ENCODE data around the gene GNG2. TPM values are rescaled to one million over a fixed set of nuclear protein-coding genes. Genes with fewer than 3 reads are reported as not detected.
A peak's percentile ranks its signal among the peaks of the same experiment; 100 is the strongest.

The GNG2 gene
- total and polyA plus RNA-seq, 10 donors, result 23.6 to 180 (median 99.1) TPM

GRCh38 chr14:51921026-51921425 is 60.6 kb downstream of the GNG2 start:
- WGBS, 5 donors, result 87 to 96% (median 91%) methylated on average over 3 of the region's 3 CpGs
- Histone ChIP-seq H3K27me3 (replicated peaks in 1 of 7) (no peaks in the 10 kb centered on the region), H3K9me3 (no peaks in the 10 kb centered on the region), H3K36me3 (peaks cover 0 to 9% (median 0%) of the 10 kb centered on the region in 6 donors), H3K27ac (no peak overlapping the region), H3K4me3 (no peak overlapping the region), H3K4me1 (peaks cover 0 to 54% (median 14%) of the 10 kb centered on the region in 6 donors)
- TF ChIP-seq POLR2A (IDR thresholded peaks at IDR 0.05) (no peak), POLR2AphosphoS5 (IDR thresholded peaks at IDR 0.05) (no peak), CTCF (IDR thresholded peaks at IDR 0.05 in 8 of 11, conservative IDR thresholded peaks at IDR 0.05 in 3 of 11) (no peak)
- DNase-seq, result no peak
- intact Hi-C loops (cut with DNase I; ENCODE audit: low total_unique reads), result no loop called here

DNA sequence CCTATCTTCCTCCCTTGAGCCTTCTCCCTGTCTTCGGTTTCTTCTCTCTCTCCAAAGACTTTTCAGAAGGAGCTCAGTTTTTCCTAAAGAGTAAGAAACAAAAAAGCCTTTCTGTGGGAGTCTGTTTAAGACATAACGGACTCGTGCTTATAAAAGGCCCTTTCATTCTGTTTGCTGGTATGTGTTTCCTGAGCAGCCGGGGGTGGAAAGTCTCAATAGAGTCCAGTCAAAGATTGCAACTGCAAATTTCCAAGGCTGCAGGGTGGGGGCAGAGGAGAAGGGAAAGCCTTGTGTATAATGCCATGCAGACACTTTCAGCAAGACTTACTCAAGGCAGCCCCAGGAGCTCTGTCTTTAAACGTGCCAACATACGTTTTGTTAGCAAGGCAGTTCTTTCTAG is 62.2 kb downstream of the GNG2 start:
- no peaks in the 10 kb centered on the region for H3K9me3 ChIP-seq
- H3K27ac ChIP-seq, result peak overlapping the region in 6 of 8 donors; percentile 4 to 44 (median 20)
- H3K36me3 ChIP-seq, result peaks cover 0 to 5% (median 0%) of the 10 kb centered on the region in 6 donors
- TF ChIP-seq POLR2A (IDR thresholded peaks at IDR 0.05) (no peak), CTCF (IDR thresholded peaks at IDR 0.05 in 8 of 11, conservative IDR thresholded peaks at IDR 0.05 in 3 of 11) (no peak), POLR2AphosphoS5 (IDR thresholded peaks at IDR 0.05) (no peak)
- intact Hi-C loops (cut with DNase I; ENCODE audit: low total_unique reads), result no loop called here
- peaks cover 0 to 56% (median 11%) of the 10 kb centered on the region in 6 donors for H3K4me1 ChIP-seq
- no peak for DNase-seq
- no peak overlapping the region for H3K4me3 ChIP-seq
- WGBS, 5 donors, result 37 to 51% (median 45%) methylated on average over 6 of the region's 6 CpGs
- no peaks in the 10 kb centered on the region for H3K27me3 ChIP-seq (replicated peaks in 1 of 7)

- Histone ChIP-seq H3K27ac (peak overlapping the region in 2 of 8 donors; percentile 1 to 40), H3K4me1 (peaks cover 0 to 68% (median 17%) of the 10 kb centered on the region in 6 donors), H3K4me3 (no peak overlapping the region), H3K27me3 (replicated peaks in 1 of 7) (no peaks in the 10 kb centered on the region), H3K36me3 (peaks cover 0 to 16% (median 0%) of the 10 kb centered on the region in 6 donors), H3K9me3 (no peaks in the 10 kb centered on the region)
- TF ChIP-seq CTCF (IDR thresholded peaks at IDR 0.05 in 8 of 11, conservative IDR thresholded peaks at IDR 0.05 in 3 of 11), result no peak
- no peak for TF ChIP-seq POLR2A (IDR thresholded peaks at IDR 0.05)
- no peak for TF ChIP-seq POLR2AphosphoS5 (IDR thresholded peaks at IDR 0.05)
- DNase-seq, result no peak
- 73 to 86% (median 77%) methylated on average over 4 of the region's 4 CpGs for WGBS, 5 donors
- intact Hi-C loops (cut with DNase I; ENCODE audit: low total_unique reads), result no loop called here
Measured at GRCh38 chr14:51924600-51924999, 64.2 kb downstream of the GNG2 start.

DNA sequence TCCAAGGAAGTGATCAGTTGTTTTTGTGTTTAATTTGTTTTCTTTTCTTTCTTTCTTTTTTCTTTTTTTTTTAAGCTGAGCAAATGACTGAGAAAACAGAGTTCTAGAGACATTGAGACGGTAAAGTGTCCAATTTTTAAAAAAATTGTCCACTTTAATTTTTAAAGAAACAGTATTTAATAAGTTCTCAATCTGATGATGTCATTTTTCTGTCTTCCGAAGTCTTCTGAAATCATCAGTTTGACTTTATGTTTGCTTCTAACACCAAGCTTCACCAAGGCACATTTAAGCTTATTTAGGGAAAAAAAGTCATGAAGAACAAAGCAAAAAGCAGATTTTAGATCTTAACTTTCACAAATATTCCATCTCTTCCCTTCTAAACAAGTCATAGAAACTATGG is 65.6 kb downstream of the GNG2 start:
- Histone ChIP-seq H3K36me3 (peaks cover 0 to 16% (median 0%) of the 10 kb centered on the region in 6 donors), H3K4me3 (no peak overlapping the region), H3K4me1 (peaks cover 0 to 82% (median 27%) of the 10 kb centered on the region in 6 donors), H3K27ac (no peak overlapping the region), H3K27me3 (replicated peaks in 1 of 7) (no peaks in the 10 kb centered on the region), H3K9me3 (no peaks in the 10 kb centered on the region)
- 90 to 93% (median 91%) methylated on average over 2 of the region's 2 CpGs for WGBS, 5 donors
- DNase-seq, result no peak
- intact Hi-C loops (cut with DNase I; ENCODE audit: low total_unique reads), result no loop called here
- TF ChIP-seq POLR2AphosphoS5 (IDR thresholded peaks at IDR 0.05), result no peak
- TF ChIP-seq CTCF (IDR thresholded peaks at IDR 0.05 in 8 of 11, conservative IDR thresholded peaks at IDR 0.05 in 3 of 11), result no peak
- TF ChIP-seq POLR2A (IDR thresholded peaks at IDR 0.05), result no peak
